PC-9 (cell line): ENCODE data around the gene PTX3. TPM values are rescaled to one million over a fixed set of nuclear protein-coding genes. Genes with fewer than 3 reads are reported as not detected.

ENCODE experiments used
- BruUV-seq: library from RNA; stranded (reverse); fragments of 400-500 nt; replicated peaks from 2 replicates; lab custom pipeline; 2021; lab: Mats Ljungman, UMichigan
- CTCF ChIA-PET: fragments of 300-600 bp; sonication (Branson Sonifier 250); formaldehyde crosslinking; loops from one replicate; lab custom pipeline; 2022; ENCODE audit warnings: antibody characterized with exemption; lab: Charles Lee
- POLR2A ChIA-PET: fragments of 300-600 bp; sonication (Branson Sonifier 250); formaldehyde crosslinking; loops from one replicate; lab custom pipeline; 2022; ENCODE audit warnings: antibody characterized with exemption; ENCODE audit not compliant: unreplicated experiment; lab: Charles Lee
- DNase-seq, 2 experiments: peaks; one replicate each; pipeline versions ENCODE4 v3.0.0 to v3.0.0-alpha.2; 2015 to 2022; ENCODE audit warnings: mixed read lengths in 1 of 2
- H2AFZ ChIP-seq: fragments of 200-600 bp; sonication (generic); 2 replicates; pipeline ENCODE4 v1.8.1; 2017; ENCODE audit warnings: antibody characterized with exemption
- H3F3A ChIP-seq: fragments of 200-600 bp; sonication (generic); 2 replicates; pipeline ENCODE4 v1.8.1; 2017; ENCODE audit warnings: antibody characterized with exemption, mild to moderate bottlenecking, low read depth; ENCODE audit not compliant: insufficient read depth
- H3K27ac ChIP-seq: fragments of 200-600 bp; sonication (generic); 2 replicates; pipeline ENCODE4 v1.6.1; 2016; ENCODE audit warnings: mixed run types
- H3K27me3 ChIP-seq: fragments of 200-600 bp; sonication (generic); 2 replicates; pipeline ENCODE4 v1.6.1; 2016; ENCODE audit warnings: low read depth, mixed run types; ENCODE audit not compliant: insufficient read depth
- H3K36me3 ChIP-seq: fragments of 200-600 bp; sonication (generic); 2 replicates; pipeline ENCODE4 v1.6.1; 2016; ENCODE audit warnings: low read depth, mixed run types
- H3K4me1 ChIP-seq: fragments of 200-600 bp; sonication (generic); replicated peaks from 2 replicates; pipeline ENCODE4 v1.6.1; 2016; ENCODE audit warnings: mixed run types; ENCODE audit not compliant: insufficient read depth
- H3K4me2 ChIP-seq: fragments of 200-600 bp; sonication (generic); 2 replicates; pipeline ENCODE4 v1.6.1; 2017; ENCODE audit warnings: mixed run types
- H3K4me3 ChIP-seq: fragments of 200-600 bp; sonication (generic); 2 replicates; pipeline ENCODE4 v1.6.1; 2016; ENCODE audit warnings: mixed run types
- H3K79me2 ChIP-seq: fragments of 200-600 bp; sonication (generic); 2 replicates; pipeline ENCODE4 v1.6.1; 2017; ENCODE audit warnings: low read depth, mixed run types
- H3K9me2 ChIP-seq: fragments of 200-600 bp; sonication (generic); 2 replicates; pipeline ENCODE4 v1.8.1; 2017; ENCODE audit warnings: mild to moderate bottlenecking; ENCODE audit not compliant: insufficient read depth
- H3K9me3 ChIP-seq: fragments of 200-600 bp; sonication (generic); 2 replicates; pipeline ENCODE4 v1.8.1; 2016; ENCODE audit warnings: low read depth; ENCODE audit not compliant: insufficient read depth
- H4K20me1 ChIP-seq: fragments of 200-600 bp; sonication (generic); 2 replicates; pipeline ENCODE4 v1.8.1; 2017; ENCODE audit not compliant: insufficient read depth
- EZH2 ChIP-seq: fragments of 200-600 bp; sonication (generic); IDR thresholded peaks from 2 replicates; pipeline ENCODE4 v1.8.0; 2017; ENCODE audit warnings: antibody characterized with exemption, low read depth
- intact Hi-C: fragments of 100-400 bp; cut with micrococcal nuclease; formaldehyde crosslinking; loops from one replicate; pipeline ENCODE4 v1.10.0; 2022; ENCODE audit not compliant: unreplicated experiment
- total RNA-seq: library from RNA; stranded (reverse); gene quantifications from 2 replicates; pipeline ENCODE4 v1.2.3, GENCODE V29; 2021
- TF ChIP-seq, protein P1 (sequence below): fragments of 200-600 bp; sonication (generic); conservative IDR thresholded peaks from 2 replicates; pipeline ENCODE4 v1.6.1; 2017; ENCODE audit warnings: mixed run types, antibody characterized with exemption, mild to moderate bottlenecking, moderate library complexity

The PTX3 gene
- total RNA-seq, 1 experiment from 2014 or later: 0.59 TPM

DNA sequence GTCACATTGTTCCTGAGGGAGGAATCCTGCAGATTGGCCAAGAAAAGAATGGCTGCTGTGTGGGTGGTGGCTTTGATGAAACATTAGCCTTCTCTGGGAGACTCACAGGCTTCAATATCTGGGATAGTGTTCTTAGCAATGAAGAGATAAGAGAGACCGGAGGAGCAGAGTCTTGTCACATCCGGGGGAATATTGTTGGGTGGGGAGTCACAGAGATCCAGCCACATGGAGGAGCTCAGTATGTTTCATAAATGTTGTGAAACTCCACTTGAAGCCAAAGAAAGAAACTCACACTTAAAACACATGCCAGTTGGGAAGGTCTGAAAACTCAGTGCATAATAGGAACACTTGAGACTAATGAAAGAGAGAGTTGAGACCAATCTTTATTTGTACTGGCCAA, 6.1 kb downstream of the PTX3 start:
- CTCF ChIA-PET: interaction anchor here (0.7 kb wide), 1 partner anchor 1447 kb away, joined by 3 read pairs; no protein-coding TSS in a partner anchor
- H3K9me2 ChIP-seq: no peaks in the 10 kb centered on the region
- 0 out of 2 replicates have a peak, but pooled peaks cover 11% of the 10 kb centered on the region for H3K36me3 ChIP-seq
- H3F3A ChIP-seq: 0 out of 2 replicates have a peak, but pooled peaks cover 8% of the 10 kb centered on the region
- POLR2A ChIA-PET: no interaction called here
- H3K4me2 ChIP-seq: no peak overlapping the region
- H2AFZ ChIP-seq: no peak overlapping the region
- H3K4me1 ChIP-seq: peaks cover 35% of the 10 kb centered on the region
- no peaks in the 10 kb centered on the region for H3K9me3 ChIP-seq
- no peak overlapping the region for H3K27ac ChIP-seq
- H3K79me2 ChIP-seq: peaks cover 7% of the 10 kb centered on the region; the same call in 1 of the 2 replicates
- no peaks in the 10 kb centered on the region for H4K20me1 ChIP-seq
- no peak for DNase-seq
- no peak overlapping the region for H3K4me3 ChIP-seq
- TF ChIP-seq, protein P1, sequence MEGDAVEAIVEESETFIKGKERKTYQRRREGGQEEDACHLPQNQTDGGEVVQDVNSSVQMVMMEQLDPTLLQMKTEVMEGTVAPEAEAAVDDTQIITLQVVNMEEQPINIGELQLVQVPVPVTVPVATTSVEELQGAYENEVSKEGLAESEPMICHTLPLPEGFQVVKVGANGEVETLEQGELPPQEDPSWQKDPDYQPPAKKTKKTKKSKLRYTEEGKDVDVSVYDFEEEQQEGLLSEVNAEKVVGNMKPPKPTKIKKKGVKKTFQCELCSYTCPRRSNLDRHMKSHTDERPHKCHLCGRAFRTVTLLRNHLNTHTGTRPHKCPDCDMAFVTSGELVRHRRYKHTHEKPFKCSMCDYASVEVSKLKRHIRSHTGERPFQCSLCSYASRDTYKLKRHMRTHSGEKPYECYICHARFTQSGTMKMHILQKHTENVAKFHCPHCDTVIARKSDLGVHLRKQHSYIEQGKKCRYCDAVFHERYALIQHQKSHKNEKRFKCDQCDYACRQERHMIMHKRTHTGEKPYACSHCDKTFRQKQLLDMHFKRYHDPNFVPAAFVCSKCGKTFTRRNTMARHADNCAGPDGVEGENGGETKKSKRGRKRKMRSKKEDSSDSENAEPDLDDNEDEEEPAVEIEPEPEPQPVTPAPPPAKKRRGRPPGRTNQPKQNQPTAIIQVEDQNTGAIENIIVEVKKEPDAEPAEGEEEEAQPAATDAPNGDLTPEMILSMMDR: no peak
- no peak for TF ChIP-seq EZH2
- no peaks in the 10 kb centered on the region for H3K27me3 ChIP-seq
- no TSS peak for BruUV-seq
- intact Hi-C loops: no loop called here

DNA sequence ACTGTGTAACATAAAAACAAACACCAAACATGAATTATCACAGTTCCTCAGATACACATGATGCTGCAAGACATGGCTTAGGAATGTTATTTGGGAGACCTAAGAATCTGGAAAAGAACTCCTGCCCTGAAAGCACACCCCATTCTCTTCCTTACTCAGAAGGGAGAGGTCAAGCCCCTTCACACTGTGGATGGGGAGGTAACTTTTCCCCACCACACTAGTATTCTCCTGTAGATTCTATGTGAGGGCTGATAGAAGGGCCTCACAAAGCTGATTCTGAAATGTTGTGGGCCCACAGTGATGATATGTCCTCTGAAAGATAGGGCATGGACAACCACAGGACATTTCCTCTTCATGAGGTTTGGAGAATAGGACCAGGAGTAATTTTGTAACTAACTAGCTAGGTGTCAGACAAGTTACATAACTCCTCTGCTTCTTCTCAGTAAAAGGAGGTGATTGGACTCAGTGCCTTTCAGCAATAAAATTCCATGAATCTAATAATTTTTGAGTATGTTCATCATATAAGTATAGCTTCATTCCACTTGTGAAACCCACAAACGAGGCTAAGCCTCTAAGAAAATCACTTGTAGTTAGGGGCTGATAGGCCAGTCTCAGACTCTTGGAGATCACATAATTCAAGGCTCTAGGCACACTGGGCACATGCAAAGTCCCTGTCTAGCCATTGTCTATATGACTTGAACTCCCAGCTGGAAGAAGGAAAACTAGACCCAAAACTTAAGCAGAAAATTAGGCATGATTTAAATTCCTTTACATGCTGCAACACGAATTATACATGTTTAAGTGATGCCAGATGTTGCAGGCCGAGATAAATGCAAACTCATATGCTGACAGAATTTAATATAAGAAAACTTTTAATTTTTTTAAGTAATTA, 7.5 kb downstream of the PTX3 start:
- Histone ChIP-seq H3K36me3 (0 out of 2 replicates have a peak, but pooled peaks cover 11% of the 10 kb centered on the region), H3K9me3 (no peaks in the 10 kb centered on the region), H3K27me3 (no peaks in the 10 kb centered on the region), H3K9me2 (no peaks in the 10 kb centered on the region), H2AFZ (no peak overlapping the region), H4K20me1 (no peaks in the 10 kb centered on the region), H3K4me3 (no peak overlapping the region), H3K4me1 (peaks cover 25% of the 10 kb centered on the region), H3F3A (0 out of 2 replicates have a peak, but pooled peaks cover 8% of the 10 kb centered on the region), H3K27ac (no peak overlapping the region), H3K79me2 (peaks cover 1% of the 10 kb centered on the region; the same call in 1 of the 2 replicates), H3K4me2 (no peak overlapping the region)
- TF ChIP-seq EZH2: no peak
- TF ChIP-seq, protein P1: no peak
- ChIA-PET CTCF (no interaction called here), POLR2A (no interaction called here)
- no peak for DNase-seq
- intact Hi-C loops: no loop called here
- BruUV-seq: no TSS peak

DNA sequence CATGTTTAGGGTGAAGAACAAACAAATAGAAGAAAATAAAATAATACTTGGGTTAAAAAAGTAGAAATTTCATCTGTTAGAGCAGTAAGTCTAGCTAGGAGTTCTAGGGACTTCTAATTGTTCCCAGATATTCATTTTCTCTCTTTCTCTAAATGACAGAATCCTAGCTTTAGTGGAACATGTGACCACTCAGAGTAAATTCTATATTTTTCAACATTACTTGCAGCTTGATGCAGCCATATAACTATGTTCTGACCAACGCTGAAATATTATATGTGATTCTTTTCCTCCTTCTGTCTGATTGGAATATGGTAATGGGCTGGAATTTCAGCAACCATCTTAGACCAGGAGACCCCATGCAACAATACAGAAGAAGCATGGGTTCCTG, 8.1 kb downstream of the PTX3 start:
- Histone ChIP-seq H2AFZ (no peak overlapping the region), H3K36me3 (0 out of 2 replicates have a peak, but pooled peaks cover 11% of the 10 kb centered on the region), H3K27me3 (no peaks in the 10 kb centered on the region), H3K4me3 (no peak overlapping the region), H3K9me3 (no peaks in the 10 kb centered on the region), H3K79me2 (no peaks in the 10 kb centered on the region), H3K27ac (no peak overlapping the region), H3K4me1 (peaks cover 22% of the 10 kb centered on the region), H4K20me1 (no peaks in the 10 kb centered on the region), H3K4me2 (no peak overlapping the region), H3F3A (0 out of 2 replicates have a peak, but pooled peaks cover 8% of the 10 kb centered on the region), H3K9me2 (no peaks in the 10 kb centered on the region)
- POLR2A ChIA-PET: no interaction called here
- intact Hi-C loops: no loop called here
- no TSS peak for BruUV-seq
- TF ChIP-seq, protein P1: no peak
- no peak for TF ChIP-seq EZH2
- DNase-seq: no peak
- CTCF ChIA-PET: no interaction called here
